WERI-Rb-1 (cell line): ENCODE data around the gene HMBS.
"Not testable (repeated sequence)": the region's sequence is repeated elsewhere in the genome, so short reads cannot be mapped to it uniquely, and the experiment has no call there.

Experiments used
- DNase-seq: peaks from one replicate; pipeline ENCODE4 v3.0.0-alpha.2; 2020
- H3K27ac ChIP-seq: fragments of 250-450 bp; sonication (Bioruptor Pico); 2 replicates; pipeline ENCODE4 v1.5.1; 2020; ENCODE audit warnings: mild to moderate bottlenecking, moderate library complexity
- H3K27me3 ChIP-seq: fragments of 250-450 bp; sonication (Bioruptor Pico); 2 replicates; pipeline ENCODE4 v1.5.1; 2021; ENCODE audit warnings: mild to moderate bottlenecking, low read depth, moderate library complexity; ENCODE audit not compliant: insufficient read depth, severe bottlenecking
- H3K36me3 ChIP-seq: fragments of 250-450 bp; sonication (Bioruptor Pico); 2 replicates; pipeline ENCODE4 v1.5.1; 2020; ENCODE audit warnings: mild to moderate bottlenecking, moderate library complexity
- H3K4me3 ChIP-seq: 2 replicates; pipeline ENCODE4 v1.5.1; 2011; ENCODE audit warnings: low read depth, mild to moderate bottlenecking, control low read depth, low read length
- H3K9me3 ChIP-seq: fragments of 250-450 bp; sonication (Bioruptor Pico); 2 replicates; pipeline ENCODE4 v1.5.1; 2021; ENCODE audit warnings: mild to moderate bottlenecking, moderate library complexity; ENCODE audit not compliant: severe bottlenecking
- CTCF ChIP-seq: IDR thresholded peaks from 2 replicates; pipeline ENCODE4 v1.5.1; 2011; ENCODE audit warnings: low read depth, mild to moderate bottlenecking, control low read depth, inconsistent platforms, low read length

Gene HMBS

DNA sequence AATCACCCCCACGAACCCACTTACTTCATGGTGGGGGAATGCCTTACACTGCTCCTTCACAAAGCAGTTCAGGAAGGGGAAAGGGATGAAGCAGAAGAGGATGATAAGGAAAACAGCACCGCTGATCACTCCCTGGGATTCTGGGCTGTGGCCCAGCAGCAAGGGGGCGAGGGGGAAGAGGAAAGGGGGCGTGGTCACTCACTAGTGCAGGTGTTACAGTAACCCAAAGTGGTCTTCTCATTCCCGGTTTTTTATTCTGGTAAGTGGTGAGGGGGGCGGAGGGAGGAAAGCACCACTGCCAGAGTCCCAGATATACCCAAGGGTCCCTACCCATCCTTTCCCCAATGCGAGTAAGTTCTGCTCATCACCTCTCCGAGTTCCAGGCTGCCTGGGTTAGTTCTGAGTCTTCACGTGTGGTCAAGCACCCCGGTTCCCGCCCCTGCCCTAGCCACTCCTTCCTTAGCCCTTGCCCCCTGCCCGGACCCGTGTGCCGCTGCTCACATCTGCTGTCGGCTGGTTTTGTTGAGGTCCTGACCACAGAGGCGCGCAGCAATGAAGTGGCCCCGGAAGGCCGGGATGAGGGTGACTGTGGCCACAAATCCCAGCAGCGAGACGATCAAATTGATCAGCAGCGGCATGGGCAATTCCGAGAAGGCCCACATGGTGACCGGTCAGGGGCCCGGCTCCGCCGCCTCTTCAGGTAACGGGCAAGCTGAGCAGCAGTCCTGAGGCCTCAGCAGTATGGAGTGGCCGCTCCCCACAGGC lies 16.5 kb downstream of the HMBS start:
- TF ChIP-seq CTCF = no peak
- no peaks in the 10 kb centered on the region for H3K9me3 ChIP-seq
- peaks cover 27% of the 10 kb centered on the region for H3K36me3 ChIP-seq
- H3K27me3 ChIP-seq = no peaks in the 10 kb centered on the region
- peak overlapping the region; percentile 98 for H3K27ac ChIP-seq
- DNase-seq = no peak
- peak overlapping the region; percentile 68 for H3K4me3 ChIP-seq

GRCh38 chr11:119101759-119102423 lies 17.2 kb downstream of the HMBS start, which contains the start of gene DPAGT1:
DPAGT1 (minus strand) TSS chr11:119101853; CDS start chr11:119101655, 198 bp downstream.
- DNase-seq = peak; percentile 94
- Histone ChIP-seq H3K27ac (peak within 1 kb of the TSS; percentile 98), H3K36me3 (peaks cover 20% of the 10 kb centered on the region), H3K9me3 (no peaks in the 10 kb centered on the region), H3K27me3 (no peaks in the 10 kb centered on the region), H3K4me3 (peak within 1 kb of the TSS; percentile 68)
- TF ChIP-seq CTCF = no peak

DNA sequence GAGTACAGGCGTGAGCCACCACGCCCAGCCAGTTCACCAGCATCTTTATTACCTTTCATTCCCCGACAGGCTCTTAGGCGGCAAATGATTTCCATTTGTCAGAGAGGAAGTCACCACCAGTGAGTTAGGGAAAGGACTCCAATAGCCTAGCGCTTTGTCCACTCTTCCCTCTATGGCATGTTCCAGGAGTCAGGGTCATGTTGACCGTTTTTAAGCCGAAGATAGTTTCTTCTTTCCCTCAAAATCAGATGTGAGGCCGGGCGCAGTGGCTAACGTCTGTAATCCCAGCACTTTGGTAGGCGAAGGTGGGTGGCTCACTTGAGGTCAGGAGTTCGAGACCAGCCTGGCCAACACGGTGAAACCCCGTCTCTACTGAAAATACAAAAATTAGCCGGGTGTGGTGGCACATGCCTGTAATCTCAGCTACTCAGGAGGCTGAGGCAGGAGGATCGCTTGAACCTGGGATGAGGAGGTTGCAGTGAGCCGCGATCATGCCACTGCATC lies 18.5 kb downstream of the HMBS start:
- peak overlapping the region; percentile 98 for H3K27ac ChIP-seq
- not testable (repeated sequence) for H3K36me3 ChIP-seq, DNase-seq, H3K9me3 ChIP-seq, H3K4me3 ChIP-seq, H3K27me3 ChIP-seq

- Histone ChIP-seq H3K4me3 (no peak overlapping the region), H3K27ac (peak overlapping the region; percentile 98), H3K9me3 (no peaks in the 10 kb centered on the region), H3K36me3 (peaks cover 2% of the 10 kb centered on the region), H3K27me3 (no peaks in the 10 kb centered on the region)
- peak; percentile 47; the same call in 1 of the 2 replicates for TF ChIP-seq CTCF
- DNase-seq = peak; percentile 73
Measured at GRCh38 chr11:119103793-119104192, 19.1 kb downstream of the HMBS start.

GRCh38 chr11:119106564-119107537 lies 22.2 kb downstream of the HMBS start, which contains the start of gene C2CD2L:
C2CD2L (plus strand) TSS chr11:119107344; CDS start chr11:119107742, 398 bp downstream.
- peak within 1 kb of the TSS; percentile 72 for H3K27ac ChIP-seq
- no peaks in the 10 kb centered on the region for H3K27me3 ChIP-seq
- peak; percentile 90 for DNase-seq
- TF ChIP-seq CTCF = no peak
- H3K9me3 ChIP-seq = no peaks in the 10 kb centered on the region
- peak within 1 kb of the TSS; percentile 68 for H3K4me3 ChIP-seq
- H3K36me3 ChIP-seq = peaks cover 13% of the 10 kb centered on the region
